ENCODE measurements around the gene ARAP2.
A peak's percentile ranks its signal among the peaks of the same experiment; 100 is the strongest.

ARAP2 gene

GRCh38 chr4:36244257-36245082 is at the start of gene ARAP2:
ARAP2 (minus strand) TSS chr4:36244514; CDS start chr4:36229486, 15,028 bp downstream.
- DNase-seq (ENCODE audit: low read depth) = no peak

- no peak for DNase-seq (ENCODE audit: low read depth)
These were observed 48.4 kb upstream of the ARAP2 start for GRCh38 chr4:36292556-36293188.

GRCh38 chr4:36290641-36291040 is 46.3 kb upstream of the ARAP2 start:
- DNase-seq (ENCODE audit: low read depth) = no peak

GRCh38 chr4:36288731-36289426 is 44.6 kb upstream of the ARAP2 start:
- peak; percentile 49 for DNase-seq (ENCODE audit: low read depth)

- no peak for DNase-seq (ENCODE audit: low read depth)
These were observed 42.2 kb upstream of the ARAP2 start for GRCh38 chr4:36286481-36286871.

- no peak for DNase-seq (ENCODE audit: low read depth)
These were observed 41.6 kb upstream of the ARAP2 start for GRCh38 chr4:36285784-36286480.

- DNase-seq (ENCODE audit: low read depth) = no peak
These were observed 39.7 kb upstream of the ARAP2 start for GRCh38 chr4:36283912-36284465.

- no peak for DNase-seq (ENCODE audit: low read depth)
These were observed 38.3 kb upstream of the ARAP2 start for GRCh38 chr4:36282503-36283030.

- DNase-seq (ENCODE audit: low read depth) = no peak
These were observed 37.2 kb upstream of the ARAP2 start, which contains the start of gene DTHD1 for GRCh38 chr4:36281384-36282106. DTHD1 (plus strand) TSS chr4:36281616; CDS start chr4:36281759, 143 bp downstream.

GRCh38 chr4:36280555-36280954 is 36.2 kb upstream of the ARAP2 start:
- no peak for DNase-seq (ENCODE audit: low read depth)

- DNase-seq (ENCODE audit: low read depth) = no peak
These were observed 34.5 kb upstream of the ARAP2 start for GRCh38 chr4:36278789-36279188.

GRCh38 chr4:36277533-36277932 is 33.2 kb upstream of the ARAP2 start:
- no peak for DNase-seq (ENCODE audit: low read depth)

- no peak for DNase-seq (ENCODE audit: low read depth)
These were observed 29.8 kb upstream of the ARAP2 start for GRCh38 chr4:36274158-36274557.

- DNase-seq (ENCODE audit: low read depth) = no peak
These were observed 29.0 kb upstream of the ARAP2 start for GRCh38 chr4:36273276-36273675.

GRCh38 chr4:36269533-36270173 is 25.3 kb upstream of the ARAP2 start:
- DNase-seq (ENCODE audit: low read depth) = no peak

GRCh38 chr4:36269101-36269500 is 24.8 kb upstream of the ARAP2 start:
- no peak for DNase-seq (ENCODE audit: low read depth)

GRCh38 chr4:36267486-36268268 is 23.4 kb upstream of the ARAP2 start:
- DNase-seq (ENCODE audit: low read depth) = no peak

- no peak for DNase-seq (ENCODE audit: low read depth)
These were observed 20.0 kb upstream of the ARAP2 start for GRCh38 chr4:36264207-36264826.

- DNase-seq (ENCODE audit: low read depth) = no peak
These were observed 16.4 kb upstream of the ARAP2 start for GRCh38 chr4:36260731-36261130.

Measured in HS-5 (cell line).